ENCODE measurements around the gene COG2. TPM values are rescaled to one million over a fixed set of nuclear protein-coding genes. Genes with fewer than 3 reads are reported as not detected.

Gene COG2
- total RNA-seq, 1 experiment from 2014 or later: 51.0 TPM

DNA sequence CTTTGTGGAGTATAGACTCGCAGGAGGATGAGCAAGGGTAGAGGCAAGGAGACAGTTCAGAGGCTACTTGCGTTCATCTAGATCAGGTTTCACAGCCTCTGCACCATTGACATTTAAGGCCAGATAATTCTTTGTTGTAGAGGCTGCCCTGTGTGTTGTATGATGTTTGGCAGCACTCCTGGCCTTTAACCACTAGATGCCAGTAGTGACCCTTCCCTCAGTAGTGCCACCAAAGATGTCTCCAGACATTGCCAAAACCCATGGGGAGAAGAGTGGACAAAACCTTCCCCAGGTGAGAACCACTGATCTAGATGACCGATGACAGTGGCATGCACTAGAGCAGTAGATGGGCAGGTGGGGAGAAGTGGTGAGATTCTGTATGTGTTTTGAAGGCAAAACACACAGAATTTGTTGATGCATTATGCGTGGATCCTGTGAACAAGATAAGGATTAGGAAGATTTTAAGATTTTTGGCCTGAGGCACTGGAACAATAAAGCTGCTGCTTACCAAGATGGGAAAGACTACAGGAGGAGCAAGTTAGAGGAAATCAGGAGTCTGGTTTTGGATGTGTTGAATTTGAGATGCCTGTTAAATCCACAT, 9.9 kb upstream of the COG2 start:
- H3K27ac ChIP-seq (ENCODE audit: low read length): no peak overlapping the region
- no peaks in the 10 kb centered on the region for H3F3A ChIP-seq (ENCODE audit: low read length, unreplicated experiment)
- H3K79me2 ChIP-seq (ENCODE audit: low read length): no peaks in the 10 kb centered on the region
- DNase-seq (peak; percentile 85), ATAC-seq (peak; percentile 95)
- no peak overlapping the region for H3K4me2 ChIP-seq (ENCODE audit: low read length)
- BruUV-seq (replicated peaks): no TSS peak
- ChIA-PET CTCF (no interaction called here), POLR2A (ENCODE audit: unreplicated experiment) (no interaction called here)
- H2AFZ ChIP-seq (ENCODE audit: low read length): no peak overlapping the region
- H3K9me2 ChIP-seq (replicated peaks; ENCODE audit: low read length): no peaks in the 10 kb centered on the region
- intact Hi-C loops (cut with micrococcal nuclease): loop anchor here (1.0 kb wide), 5 partner anchors 49 to 579 kb away; no protein-coding TSS in a partner anchor
- no peak overlapping the region for H3K9ac ChIP-seq (ENCODE audit: low read length)
- TF ChIP-seq EZH2phosphoT487 (IDR thresholded peaks at IDR 0.05; ENCODE audit: borderline replicate concordance, low read length) (no peak), CTCF (conservative IDR thresholded peaks at IDR 0.05; ENCODE audit: low read depth, low read length) (peak; percentile 98)
- H3K9me3 ChIP-seq (ENCODE audit: low read length): no peaks in the 10 kb centered on the region
- H3K4me1 ChIP-seq (ENCODE audit: insufficient read depth, low read length): no peaks in the 10 kb centered on the region
- H3K36me3 ChIP-seq (ENCODE audit: low read depth, low read length): no peaks in the 10 kb centered on the region
- H4K20me1 ChIP-seq (ENCODE audit: low read length): no peaks in the 10 kb centered on the region
- H3K27me3 ChIP-seq (ENCODE audit: low read length): peaks cover 47% of the 10 kb centered on the region
- H3K4me3 ChIP-seq (ENCODE audit: low read length): no peak overlapping the region

DNA sequence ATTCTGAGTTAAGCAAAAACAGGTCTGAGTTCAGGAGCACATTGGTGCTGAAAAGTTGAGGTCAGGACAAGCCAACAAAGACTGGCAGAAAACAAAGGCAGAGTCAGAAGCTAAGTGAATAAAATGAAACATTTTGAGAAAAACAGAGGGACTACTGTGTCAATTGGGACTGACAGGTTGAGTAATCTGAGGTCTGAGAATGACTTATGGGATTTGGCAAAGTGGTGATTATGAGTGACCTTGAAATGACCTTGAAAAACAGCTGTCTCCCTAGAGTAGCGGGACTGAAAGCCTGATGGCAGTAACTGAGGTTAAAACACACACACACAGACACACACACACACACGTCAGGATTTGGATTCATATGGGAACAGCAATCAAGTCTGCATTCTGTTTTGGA, 8.8 kb upstream of the COG2 start:
- CTCF ChIA-PET: no interaction called here
- POLR2A ChIA-PET (ENCODE audit: unreplicated experiment): no interaction called here
- no peak overlapping the region for H2AFZ ChIP-seq (ENCODE audit: low read length)
- DNase-seq: no peak
- no peaks in the 10 kb centered on the region for H3K4me1 ChIP-seq (ENCODE audit: insufficient read depth, low read length)
- intact Hi-C loops (cut with micrococcal nuclease): no loop called here
- no peak for ATAC-seq
- no peak for TF ChIP-seq CTCF (conservative IDR thresholded peaks at IDR 0.05; ENCODE audit: low read depth, low read length)
- no peak for TF ChIP-seq EZH2phosphoT487 (IDR thresholded peaks at IDR 0.05; ENCODE audit: borderline replicate concordance, low read length)
- TF ChIP-seq EZH2 (IDR thresholded peaks at IDR 0.05; ENCODE audit: low read length, unreplicated experiment): no peak
- no peak overlapping the region for H3K4me2 ChIP-seq (ENCODE audit: low read length)
- H3K9me2 ChIP-seq (replicated peaks; ENCODE audit: low read length): no peaks in the 10 kb centered on the region
- no peaks in the 10 kb centered on the region for H4K20me1 ChIP-seq (ENCODE audit: low read length)
- BruUV-seq (replicated peaks): no TSS peak
- no peak overlapping the region for H3K27ac ChIP-seq (ENCODE audit: low read length)
- peaks cover 48% of the 10 kb centered on the region for H3K27me3 ChIP-seq (ENCODE audit: low read length)
- H3K4me3 ChIP-seq (ENCODE audit: low read length): no peak overlapping the region
- no peaks in the 10 kb centered on the region for H3K79me2 ChIP-seq (ENCODE audit: low read length)
- H3K9ac ChIP-seq (ENCODE audit: low read length): no peak overlapping the region
- no peaks in the 10 kb centered on the region for H3K36me3 ChIP-seq (ENCODE audit: low read depth, low read length)
- no peaks in the 10 kb centered on the region for H3K9me3 ChIP-seq (ENCODE audit: low read length)
- no peaks in the 10 kb centered on the region for H3F3A ChIP-seq (ENCODE audit: low read length, unreplicated experiment)

GRCh38 chr1:230634384-230634783, 7.9 kb upstream of the COG2 start:
- ChIA-PET POLR2A (ENCODE audit: unreplicated experiment) (no interaction called here), CTCF (no interaction called here)
- ATAC-seq: no peak
- Histone ChIP-seq H3K27ac (ENCODE audit: low read length) (no peak overlapping the region), H3F3A (ENCODE audit: low read length, unreplicated experiment) (no peaks in the 10 kb centered on the region), H3K36me3 (ENCODE audit: low read depth, low read length) (no peaks in the 10 kb centered on the region), H3K79me2 (ENCODE audit: low read length) (no peaks in the 10 kb centered on the region), H3K27me3 (ENCODE audit: low read length) (peaks cover 49% of the 10 kb centered on the region), H3K4me1 (ENCODE audit: insufficient read depth, low read length) (no peaks in the 10 kb centered on the region), H3K9me2 (replicated peaks; ENCODE audit: low read length) (no peaks in the 10 kb centered on the region), H3K9me3 (ENCODE audit: low read length) (no peaks in the 10 kb centered on the region), H4K20me1 (ENCODE audit: low read length) (no peaks in the 10 kb centered on the region), H3K4me3 (ENCODE audit: low read length) (no peak overlapping the region), H2AFZ (ENCODE audit: low read length) (no peak overlapping the region), H3K4me2 (ENCODE audit: low read length) (no peak overlapping the region), H3K9ac (ENCODE audit: low read length) (no peak overlapping the region)
- DNase-seq: no peak
- no peak for TF ChIP-seq CTCF (conservative IDR thresholded peaks at IDR 0.05; ENCODE audit: low read depth, low read length)
- TF ChIP-seq EZH2 (IDR thresholded peaks at IDR 0.05; ENCODE audit: low read length, unreplicated experiment): no peak
- TF ChIP-seq EZH2phosphoT487 (IDR thresholded peaks at IDR 0.05; ENCODE audit: borderline replicate concordance, low read length): no peak
- no TSS peak for BruUV-seq (replicated peaks)
- intact Hi-C loops (cut with micrococcal nuclease): no loop called here
